CD4-positive, alpha-beta T cell treated with Interleukin-2 at 100 ng/mL for 4 hours (primary cell): ENCODE results near the gene KLHDC7A.

ENCODE experiments used
- DNase-seq: peaks from one replicate; pipeline ENCODE4 v3.0.0-alpha.2; 2020; ENCODE audit warnings: low spot score

Gene KLHDC7A

GRCh38 chr1:18473195-18473815, 7.4 kb upstream of the KLHDC7A start:
- DNase-seq: no peak

DNA sequence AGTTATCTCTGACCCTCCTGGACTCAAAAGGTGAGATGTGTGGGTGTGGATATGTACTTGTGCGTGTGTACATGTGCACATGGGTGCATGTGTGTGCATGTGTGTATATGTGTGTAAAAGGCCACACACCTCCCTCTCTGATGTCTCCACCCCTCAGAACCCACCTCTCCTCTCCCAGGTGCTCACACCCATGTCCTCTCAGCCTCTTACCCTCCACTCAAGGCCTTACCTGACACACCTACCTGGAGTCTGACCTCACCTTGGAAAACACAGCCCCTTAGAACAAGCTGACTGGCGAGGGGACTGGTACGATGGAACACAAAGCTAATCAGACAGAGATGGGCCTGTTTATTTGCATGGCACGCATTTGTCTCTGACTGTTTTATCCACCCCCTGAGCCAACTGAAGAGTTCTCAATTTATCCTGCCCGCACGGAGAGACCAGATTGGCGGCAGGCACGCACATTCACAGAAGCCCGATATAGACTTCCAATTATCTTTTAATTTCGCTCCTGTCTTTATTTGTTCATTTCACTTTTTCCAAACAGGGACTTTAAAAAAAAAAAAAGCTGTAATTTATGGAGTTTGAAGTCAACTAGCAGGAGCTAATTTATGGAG, 6.1 kb upstream of the KLHDC7A start:
- no peak for DNase-seq

DNA sequence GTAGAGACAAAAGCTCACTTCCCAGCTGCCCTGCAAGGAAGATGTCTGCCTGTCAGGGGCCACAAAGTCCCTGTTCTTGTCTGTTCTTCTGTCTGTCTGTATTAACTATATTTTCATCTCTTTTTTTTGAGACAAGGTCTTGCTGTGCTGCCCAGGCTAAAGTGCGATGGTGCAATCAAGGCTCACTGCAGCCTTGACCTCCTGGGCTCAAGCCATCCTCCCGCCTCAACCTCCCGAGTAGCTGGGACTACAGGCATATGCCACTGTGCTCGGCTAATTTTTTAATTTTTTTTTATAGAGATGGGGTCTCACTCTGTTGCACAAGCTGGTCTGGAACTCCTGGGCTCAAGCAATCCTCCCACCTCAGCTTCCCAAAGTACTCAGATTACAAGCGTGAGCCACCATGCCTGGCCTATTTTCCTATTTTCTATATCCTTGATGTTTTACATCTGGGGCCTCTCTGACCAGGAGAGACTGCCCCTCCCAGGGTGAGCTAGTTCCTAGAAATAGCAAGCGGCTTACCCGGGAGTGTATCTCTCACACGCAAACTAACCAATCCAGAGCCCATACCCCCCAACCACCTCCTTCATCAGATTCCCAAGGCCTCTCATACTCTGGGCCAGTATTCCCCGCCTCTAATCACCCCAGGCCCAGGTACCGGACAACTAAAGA, 5.4 kb upstream of the KLHDC7A start:
- no peak for DNase-seq

DNA sequence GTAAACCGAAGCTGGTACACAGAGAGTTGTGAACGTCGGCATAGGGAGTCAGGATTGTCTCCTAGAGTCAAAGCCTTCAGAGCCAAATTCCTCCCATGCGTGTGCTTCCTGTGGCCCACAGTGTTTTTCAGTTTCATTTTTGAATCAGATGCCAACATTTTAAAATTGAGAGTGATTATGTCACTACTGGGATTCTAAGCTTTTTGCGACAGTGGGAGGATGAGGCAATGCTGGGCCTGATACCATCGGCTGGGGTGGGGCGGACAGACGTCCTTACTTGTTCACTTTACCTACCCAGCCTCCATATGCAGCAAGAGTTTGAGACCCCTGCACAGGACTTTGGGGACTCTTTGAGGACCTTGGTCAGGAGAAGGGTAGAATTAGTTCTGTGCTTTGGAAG, 1.3 kb upstream of the KLHDC7A start:
- DNase-seq: no peak

DNA sequence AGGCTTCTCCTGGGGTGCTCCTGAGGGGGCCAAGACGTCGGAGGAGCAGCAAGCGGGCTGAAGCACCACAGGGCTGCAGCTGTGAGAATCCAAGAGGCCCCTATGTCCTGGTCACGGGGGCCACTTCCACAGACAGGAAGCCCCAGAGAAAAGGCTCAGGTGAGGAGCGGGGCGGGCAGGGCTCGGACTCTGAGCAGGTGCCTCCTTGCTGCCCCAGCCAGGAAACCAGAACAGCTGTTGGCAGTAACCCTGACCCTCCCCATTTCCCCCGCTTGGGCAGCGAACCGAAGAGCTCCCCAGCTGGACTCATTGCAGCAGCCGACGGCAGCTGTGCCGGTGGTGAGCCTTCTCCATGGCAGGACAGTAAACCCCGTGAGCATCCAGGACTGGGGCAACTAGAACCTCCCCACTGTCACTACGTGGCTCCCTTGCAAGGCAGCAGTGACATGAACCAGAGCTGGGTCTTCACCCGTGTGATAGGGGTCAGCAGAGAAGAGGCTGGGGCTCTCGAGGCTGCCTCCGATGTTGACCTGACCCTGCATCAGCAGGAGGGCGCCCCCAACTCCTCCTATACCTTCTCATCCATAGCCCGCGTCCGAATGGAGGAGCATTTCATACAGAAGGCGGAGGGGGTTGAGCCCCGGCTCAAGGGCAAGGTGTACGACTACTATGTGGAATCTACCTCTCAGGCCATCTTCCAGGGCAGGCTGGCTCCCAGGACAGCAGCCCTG, 625 bp downstream of the KLHDC7A start:
- no peak for DNase-seq

- DNase-seq: no peak
Observed at GRCh38 chr1:18481921-18482701, 1.4 kb downstream of the KLHDC7A start.

DNA sequence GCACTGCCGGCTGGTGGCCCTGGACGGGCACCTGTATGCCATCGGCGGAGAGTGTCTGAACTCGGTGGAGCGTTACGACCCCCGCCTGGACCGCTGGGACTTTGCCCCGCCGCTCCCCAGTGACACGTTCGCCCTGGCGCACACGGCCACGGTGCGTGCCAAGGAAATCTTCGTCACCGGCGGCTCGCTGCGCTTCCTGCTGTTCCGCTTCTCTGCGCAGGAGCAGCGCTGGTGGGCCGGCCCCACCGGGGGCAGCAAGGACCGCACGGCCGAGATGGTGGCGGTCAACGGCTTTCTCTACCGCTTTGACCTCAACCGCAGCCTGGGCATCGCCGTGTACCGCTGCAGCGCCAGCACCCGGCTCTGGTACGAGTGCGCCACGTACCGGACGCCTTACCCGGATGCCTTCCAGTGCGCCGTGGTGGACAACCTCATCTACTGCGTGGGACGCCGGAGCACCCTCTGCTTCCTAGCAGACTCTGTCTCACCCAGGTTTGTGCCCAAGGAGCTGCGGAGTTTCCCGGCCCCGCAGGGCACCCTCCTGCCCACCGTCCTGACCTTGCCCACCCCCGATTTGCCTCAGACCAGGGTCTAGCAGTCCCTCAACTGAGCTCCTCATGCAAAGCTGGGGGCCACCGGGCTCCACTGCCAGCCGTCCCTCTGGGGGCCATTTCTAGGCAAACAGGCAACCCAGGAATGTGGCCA, 2.1 kb downstream of the KLHDC7A start:
- DNase-seq: no peak

DNA sequence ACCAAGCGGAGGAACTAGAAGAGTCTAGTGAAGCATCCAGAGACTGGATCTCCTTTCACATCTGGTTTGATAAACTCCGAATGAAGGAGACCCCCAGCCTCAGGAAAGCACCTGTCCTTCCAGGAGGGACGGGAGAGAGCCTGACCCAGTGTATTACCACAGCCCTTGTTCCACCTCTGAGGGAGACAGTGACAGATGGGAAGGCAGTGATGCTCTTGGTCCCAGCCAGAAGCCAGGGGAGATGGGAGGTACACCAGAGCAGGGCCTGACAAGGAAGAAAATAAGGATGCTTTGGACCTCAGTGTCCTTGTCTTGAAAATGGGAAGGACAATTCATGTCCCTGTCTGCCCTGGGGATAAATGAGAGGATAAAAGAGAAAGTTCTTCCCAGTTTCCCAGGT, 3.5 kb downstream of the KLHDC7A start:
- DNase-seq: no peak

DNA sequence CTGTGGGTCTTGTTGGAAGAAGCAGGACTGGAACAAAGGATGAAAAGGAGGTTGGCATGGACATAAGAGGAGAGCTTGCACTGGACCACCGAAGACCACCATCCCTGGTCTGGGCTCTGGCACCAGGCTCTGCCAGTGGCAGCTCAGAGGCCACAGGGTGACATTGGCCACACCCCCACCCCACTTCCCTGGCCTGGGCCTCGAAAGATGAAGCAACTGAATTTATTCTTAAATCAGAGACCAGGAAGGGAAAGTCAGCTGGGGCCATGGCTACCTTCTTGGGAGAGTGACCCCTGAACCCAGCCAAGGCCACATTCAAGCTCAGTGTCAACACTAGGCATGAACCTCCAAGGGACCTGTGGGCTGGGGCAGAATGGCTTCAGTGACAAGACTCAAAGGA, 4.0 kb downstream of the KLHDC7A start:
- no peak for DNase-seq

DNA sequence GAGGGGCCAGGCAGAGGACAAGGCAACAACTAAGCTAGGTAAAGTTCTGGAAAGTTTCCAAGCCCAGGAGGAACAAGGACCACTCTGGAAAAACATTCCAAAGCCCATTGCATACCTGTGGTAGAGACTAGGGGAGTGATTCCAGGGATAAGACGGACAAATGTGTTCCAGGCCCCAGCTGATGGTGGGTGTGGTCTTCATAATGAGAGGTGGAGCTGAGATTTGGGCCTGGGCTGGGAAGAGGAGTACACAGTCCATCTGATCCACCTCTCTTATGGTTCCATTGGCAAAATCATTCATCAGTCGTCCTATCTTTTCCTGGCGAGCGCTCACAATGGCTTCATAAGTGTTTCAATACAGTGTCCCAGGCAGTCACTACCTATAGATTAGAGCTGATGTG, 4.5 kb downstream of the KLHDC7A start:
- DNase-seq: no peak

- no peak for DNase-seq
Observed at GRCh38 chr1:18486195-18486594, 5.5 kb downstream of the KLHDC7A start.

GRCh38 chr1:18489417-18490143, 8.8 kb downstream of the KLHDC7A start:
- no peak for DNase-seq

GRCh38 chr1:18491168-18491567, 10.4 kb downstream of the KLHDC7A start:
- DNase-seq: no peak

GRCh38 chr1:18494304-18494703, 13.6 kb downstream of the KLHDC7A start:
- DNase-seq: no peak

DNA sequence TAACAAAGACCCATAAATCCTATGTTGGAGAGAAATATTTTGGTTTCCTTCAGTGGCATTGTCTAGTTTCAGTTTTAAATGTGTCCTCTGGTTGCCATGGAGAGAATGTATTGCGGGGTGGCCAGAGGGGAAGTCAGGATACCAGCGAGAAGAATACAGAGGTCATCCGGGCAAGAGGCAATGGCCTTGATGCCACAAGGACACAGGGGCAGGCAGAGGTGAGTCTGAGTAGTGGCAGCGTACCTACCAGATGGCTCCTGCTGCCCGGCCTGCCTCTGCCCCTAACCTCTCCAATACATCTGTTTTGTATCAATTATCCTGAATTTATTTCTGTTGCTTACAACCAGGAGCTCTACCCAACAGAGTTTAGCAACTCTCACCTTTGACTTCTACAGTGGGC, 14.9 kb downstream of the KLHDC7A start:
- no peak for DNase-seq

DNA sequence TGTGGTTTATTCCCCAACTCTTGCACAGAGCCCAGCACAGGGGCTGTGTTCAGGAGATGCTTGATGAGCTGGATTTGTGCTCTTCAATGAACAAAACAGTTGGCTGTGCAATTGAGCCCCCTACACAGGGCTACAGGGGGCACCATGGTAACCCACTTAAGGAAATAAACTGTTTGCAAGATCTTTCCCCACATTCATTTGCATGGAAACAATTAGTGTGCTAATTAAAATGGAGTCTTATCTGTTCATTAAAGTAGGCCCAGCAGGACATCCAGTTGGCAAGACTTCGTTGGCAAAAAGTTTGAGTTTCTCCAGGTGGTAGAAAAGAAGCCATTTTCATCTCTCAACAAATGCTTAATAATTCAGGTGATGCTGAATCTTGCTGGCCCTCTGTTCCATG, 15.3 kb downstream of the KLHDC7A start:
- DNase-seq: no peak

GRCh38 chr1:18496497-18497235, 15.9 kb downstream of the KLHDC7A start:
- DNase-seq: no peak

DNA sequence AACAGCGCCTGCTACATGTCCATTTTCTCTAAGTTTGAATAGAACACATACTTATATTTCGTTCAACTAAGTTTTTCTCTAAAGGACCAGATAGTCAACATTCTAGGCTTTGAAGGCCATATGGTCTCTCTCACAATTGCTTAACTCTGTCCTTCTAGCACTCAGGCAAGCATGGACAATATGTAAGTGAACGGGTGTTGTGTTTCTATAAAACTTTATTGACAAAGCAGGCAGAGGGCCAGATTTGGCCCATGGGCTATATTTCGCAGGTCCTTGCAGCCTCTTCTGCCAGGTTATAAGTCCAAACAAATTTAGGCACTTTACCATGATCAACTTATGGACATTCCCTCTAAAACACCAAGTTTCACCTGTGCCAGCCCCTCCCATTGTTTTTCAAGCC, 21.1 kb downstream of the KLHDC7A start:
- DNase-seq: no peak

DNA sequence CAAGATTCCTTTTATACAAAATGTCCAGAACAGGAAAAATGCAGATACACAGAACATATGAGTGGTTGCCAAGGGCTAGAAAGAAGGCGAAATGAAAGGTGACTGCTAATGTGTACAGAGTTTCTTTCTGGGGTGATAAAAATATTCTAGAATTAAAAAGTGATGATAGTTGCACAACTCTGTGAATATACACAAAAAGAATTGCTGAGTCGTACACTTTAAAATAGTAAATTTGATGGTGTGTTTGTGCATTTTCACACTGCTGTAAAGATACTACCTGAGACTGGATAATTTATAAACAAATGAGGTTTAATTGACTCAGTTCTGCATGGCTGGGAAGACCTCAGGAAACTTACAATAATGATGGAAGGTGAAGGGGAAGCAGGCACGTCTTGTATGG, 23.9 kb downstream of the KLHDC7A start:
- DNase-seq: no peak

- no peak for DNase-seq
Observed at GRCh38 chr1:18505666-18506065, 24.9 kb downstream of the KLHDC7A start.
